C4-2B (cell line): ENCODE measurements around the gene SOAT2.

Experiments
- ZFX ChIP-seq: fragments of 450-650 bp; IDR thresholded peaks from 2 replicates; pipeline ENCODE4 v1.6.1; 2017
- TF ChIP-seq, protein P1 (sequence below): fragments of 450-650 bp; conservative IDR thresholded peaks from 2 replicates; pipeline ENCODE4 v1.5.1; 2017; ENCODE audit warnings: mild to moderate bottlenecking

GRCh38 chr12:53107122-53107521 lies 3.8 kb downstream of the SOAT2 start:
- TF ChIP-seq, protein P1, sequence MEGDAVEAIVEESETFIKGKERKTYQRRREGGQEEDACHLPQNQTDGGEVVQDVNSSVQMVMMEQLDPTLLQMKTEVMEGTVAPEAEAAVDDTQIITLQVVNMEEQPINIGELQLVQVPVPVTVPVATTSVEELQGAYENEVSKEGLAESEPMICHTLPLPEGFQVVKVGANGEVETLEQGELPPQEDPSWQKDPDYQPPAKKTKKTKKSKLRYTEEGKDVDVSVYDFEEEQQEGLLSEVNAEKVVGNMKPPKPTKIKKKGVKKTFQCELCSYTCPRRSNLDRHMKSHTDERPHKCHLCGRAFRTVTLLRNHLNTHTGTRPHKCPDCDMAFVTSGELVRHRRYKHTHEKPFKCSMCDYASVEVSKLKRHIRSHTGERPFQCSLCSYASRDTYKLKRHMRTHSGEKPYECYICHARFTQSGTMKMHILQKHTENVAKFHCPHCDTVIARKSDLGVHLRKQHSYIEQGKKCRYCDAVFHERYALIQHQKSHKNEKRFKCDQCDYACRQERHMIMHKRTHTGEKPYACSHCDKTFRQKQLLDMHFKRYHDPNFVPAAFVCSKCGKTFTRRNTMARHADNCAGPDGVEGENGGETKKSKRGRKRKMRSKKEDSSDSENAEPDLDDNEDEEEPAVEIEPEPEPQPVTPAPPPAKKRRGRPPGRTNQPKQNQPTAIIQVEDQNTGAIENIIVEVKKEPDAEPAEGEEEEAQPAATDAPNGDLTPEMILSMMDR = no peak
- no peak for TF ChIP-seq ZFX
